A549 (cell line): ENCODE results near the gene ACSS3.

ENCODE experiments used
- CBX8 ChIP-seq: fragments of 200-600 bp; sonication (generic); IDR thresholded peaks from 2 replicates; pipeline ENCODE4 v1.6.1; 2016
- CEBPB ChIP-seq, 2 experiments: fragments of >200 bp in 1 of 2; sonication (Bioruptor Twin) in 1 of 2; formaldehyde crosslinking in 1 of 2; IDR thresholded peaks; 2 replicates each; pipeline ENCODE4 v1.6.1; 2012 to 2016
- EHMT2 ChIP-seq: fragments of 200-600 bp; sonication (generic); IDR thresholded peaks from 2 replicates; pipeline ENCODE4 v1.6.1; 2016; ENCODE audit warnings: antibody characterized with exemption, low read depth, mild to moderate bottlenecking, moderate library complexity
- ESRRA ChIP-seq: fragments of 150-350 bp; IDR thresholded peaks from 2 replicates; pipeline ENCODE4 v1.6.1; 2014; ENCODE audit warnings: mild to moderate bottlenecking, low read length, borderline replicate concordance
- HOXA7 ChIP-seq: fragments of 250-450 bp; sonication (Bioruptor Pico); IDR thresholded peaks from 2 replicates; pipeline ENCODE4 v1.5.0; 2020; ENCODE audit warnings: mild to moderate bottlenecking, moderate library complexity
- KDM1A ChIP-seq: fragments of 200-600 bp; sonication (generic); IDR thresholded peaks from 2 replicates; pipeline ENCODE4 v1.6.1; 2016; ENCODE audit warnings: low read depth, mild to moderate bottlenecking
- MAFK ChIP-seq: fragments of 450-650 bp; IDR thresholded peaks from 2 replicates; pipeline ENCODE4 v1.6.1; 2014; ENCODE audit not compliant: partially characterized antibody
- POLR2A ChIP-seq: IDR thresholded peaks from 2 replicates; pipeline ENCODE4 v1.6.1; 2012; ENCODE audit warnings: mild to moderate bottlenecking, low read length
- POLR2AphosphoS2 ChIP-seq: conservative IDR thresholded peaks from 2 replicates; pipeline ENCODE4 v1.6.1; 2012; ENCODE audit warnings: low read length, improper control_type of control experiment, inconsistent platforms
- RCOR1 ChIP-seq: fragments of 150-350 bp; IDR thresholded peaks from 2 replicates; pipeline ENCODE4 v1.6.1; 2014; ENCODE audit warnings: antibody characterized with exemption, low read length, low read depth
- SMC3 ChIP-seq: fragments of >200 bp; sonication (Bioruptor Twin); formaldehyde crosslinking; IDR thresholded peaks from 3 replicates; pipeline ENCODE4 v1.6.1; 2018; ENCODE audit warnings: inconsistent platforms
- TF ChIP-seq, protein P1 (sequence below): fragments of >200 bp; sonication (Bioruptor Twin); formaldehyde crosslinking; IDR thresholded peaks from 3 replicates; pipeline ENCODE4 v1.5.1; 2016
- TF ChIP-seq, protein P2 (sequence below): fragments of 200-600 bp; sonication (generic); IDR thresholded peaks from 2 replicates; pipeline ENCODE4 v1.6.1; 2016; ENCODE audit warnings: antibody characterized with exemption, mild to moderate bottlenecking, moderate library complexity

DNA sequence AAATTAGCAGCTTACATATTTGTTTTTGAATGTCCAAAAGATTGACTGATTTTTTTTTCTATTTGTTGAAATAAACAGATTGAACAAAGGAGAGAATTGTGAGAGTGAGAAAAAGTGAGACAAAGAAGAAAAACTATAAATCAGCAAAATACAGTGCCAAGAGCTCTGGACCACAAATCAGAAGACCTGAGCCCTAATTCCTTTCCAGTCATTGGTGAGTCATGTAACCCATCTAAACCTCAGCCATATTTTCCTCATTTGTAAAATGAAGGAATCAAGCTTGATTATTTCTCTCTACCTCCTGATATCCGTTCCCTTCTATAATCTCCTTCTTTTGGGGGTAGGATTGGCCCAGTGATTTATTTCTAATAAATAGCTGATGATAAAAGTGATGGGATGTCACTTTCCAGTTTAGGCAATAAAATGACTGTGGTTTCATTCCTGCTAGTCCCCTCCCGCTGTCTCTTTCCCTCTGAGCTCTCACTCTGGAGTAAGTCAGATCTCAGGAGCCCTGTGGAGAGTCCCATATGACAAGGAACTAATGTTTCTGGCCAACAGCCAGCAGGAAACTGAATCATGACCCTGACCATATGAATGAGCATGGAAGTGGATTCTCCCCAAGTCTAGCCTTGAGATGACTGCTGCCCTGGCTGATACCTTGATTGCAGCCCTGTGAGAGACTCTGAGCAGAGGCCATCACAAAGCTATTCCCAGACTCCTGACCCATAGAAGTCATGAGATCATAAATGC is 218.9 kb downstream of the ACSS3 start:
- TF ChIP-seq, protein P1, sequence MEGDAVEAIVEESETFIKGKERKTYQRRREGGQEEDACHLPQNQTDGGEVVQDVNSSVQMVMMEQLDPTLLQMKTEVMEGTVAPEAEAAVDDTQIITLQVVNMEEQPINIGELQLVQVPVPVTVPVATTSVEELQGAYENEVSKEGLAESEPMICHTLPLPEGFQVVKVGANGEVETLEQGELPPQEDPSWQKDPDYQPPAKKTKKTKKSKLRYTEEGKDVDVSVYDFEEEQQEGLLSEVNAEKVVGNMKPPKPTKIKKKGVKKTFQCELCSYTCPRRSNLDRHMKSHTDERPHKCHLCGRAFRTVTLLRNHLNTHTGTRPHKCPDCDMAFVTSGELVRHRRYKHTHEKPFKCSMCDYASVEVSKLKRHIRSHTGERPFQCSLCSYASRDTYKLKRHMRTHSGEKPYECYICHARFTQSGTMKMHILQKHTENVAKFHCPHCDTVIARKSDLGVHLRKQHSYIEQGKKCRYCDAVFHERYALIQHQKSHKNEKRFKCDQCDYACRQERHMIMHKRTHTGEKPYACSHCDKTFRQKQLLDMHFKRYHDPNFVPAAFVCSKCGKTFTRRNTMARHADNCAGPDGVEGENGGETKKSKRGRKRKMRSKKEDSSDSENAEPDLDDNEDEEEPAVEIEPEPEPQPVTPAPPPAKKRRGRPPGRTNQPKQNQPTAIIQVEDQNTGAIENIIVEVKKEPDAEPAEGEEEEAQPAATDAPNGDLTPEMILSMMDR = no peak
- TF ChIP-seq POLR2AphosphoS2 (no peak), ESRRA (no peak), RCOR1 (no peak), KDM1A (no peak), POLR2A (no peak), CEBPB (IDR thresholded peaks at IDR 0.05) (no peak), SMC3 (no peak), HOXA7 (CRISPR knock-in tag) (no peak), CBX8 (no peak), EHMT2 (no peak), MAFK (no peak)
- TF ChIP-seq, protein P2, sequence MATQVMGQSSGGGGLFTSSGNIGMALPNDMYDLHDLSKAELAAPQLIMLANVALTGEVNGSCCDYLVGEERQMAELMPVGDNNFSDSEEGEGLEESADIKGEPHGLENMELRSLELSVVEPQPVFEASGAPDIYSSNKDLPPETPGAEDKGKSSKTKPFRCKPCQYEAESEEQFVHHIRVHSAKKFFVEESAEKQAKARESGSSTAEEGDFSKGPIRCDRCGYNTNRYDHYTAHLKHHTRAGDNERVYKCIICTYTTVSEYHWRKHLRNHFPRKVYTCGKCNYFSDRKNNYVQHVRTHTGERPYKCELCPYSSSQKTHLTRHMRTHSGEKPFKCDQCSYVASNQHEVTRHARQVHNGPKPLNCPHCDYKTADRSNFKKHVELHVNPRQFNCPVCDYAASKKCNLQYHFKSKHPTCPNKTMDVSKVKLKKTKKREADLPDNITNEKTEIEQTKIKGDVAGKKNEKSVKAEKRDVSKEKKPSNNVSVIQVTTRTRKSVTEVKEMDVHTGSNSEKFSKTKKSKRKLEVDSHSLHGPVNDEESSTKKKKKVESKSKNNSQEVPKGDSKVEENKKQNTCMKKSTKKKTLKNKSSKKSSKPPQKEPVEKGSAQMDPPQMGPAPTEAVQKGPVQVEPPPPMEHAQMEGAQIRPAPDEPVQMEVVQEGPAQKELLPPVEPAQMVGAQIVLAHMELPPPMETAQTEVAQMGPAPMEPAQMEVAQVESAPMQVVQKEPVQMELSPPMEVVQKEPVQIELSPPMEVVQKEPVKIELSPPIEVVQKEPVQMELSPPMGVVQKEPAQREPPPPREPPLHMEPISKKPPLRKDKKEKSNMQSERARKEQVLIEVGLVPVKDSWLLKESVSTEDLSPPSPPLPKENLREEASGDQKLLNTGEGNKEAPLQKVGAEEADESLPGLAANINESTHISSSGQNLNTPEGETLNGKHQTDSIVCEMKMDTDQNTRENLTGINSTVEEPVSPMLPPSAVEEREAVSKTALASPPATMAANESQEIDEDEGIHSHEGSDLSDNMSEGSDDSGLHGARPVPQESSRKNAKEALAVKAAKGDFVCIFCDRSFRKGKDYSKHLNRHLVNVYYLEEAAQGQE = no peak
